ENCODE measurements around the gene UCP2.

Gene UCP2

DNA sequence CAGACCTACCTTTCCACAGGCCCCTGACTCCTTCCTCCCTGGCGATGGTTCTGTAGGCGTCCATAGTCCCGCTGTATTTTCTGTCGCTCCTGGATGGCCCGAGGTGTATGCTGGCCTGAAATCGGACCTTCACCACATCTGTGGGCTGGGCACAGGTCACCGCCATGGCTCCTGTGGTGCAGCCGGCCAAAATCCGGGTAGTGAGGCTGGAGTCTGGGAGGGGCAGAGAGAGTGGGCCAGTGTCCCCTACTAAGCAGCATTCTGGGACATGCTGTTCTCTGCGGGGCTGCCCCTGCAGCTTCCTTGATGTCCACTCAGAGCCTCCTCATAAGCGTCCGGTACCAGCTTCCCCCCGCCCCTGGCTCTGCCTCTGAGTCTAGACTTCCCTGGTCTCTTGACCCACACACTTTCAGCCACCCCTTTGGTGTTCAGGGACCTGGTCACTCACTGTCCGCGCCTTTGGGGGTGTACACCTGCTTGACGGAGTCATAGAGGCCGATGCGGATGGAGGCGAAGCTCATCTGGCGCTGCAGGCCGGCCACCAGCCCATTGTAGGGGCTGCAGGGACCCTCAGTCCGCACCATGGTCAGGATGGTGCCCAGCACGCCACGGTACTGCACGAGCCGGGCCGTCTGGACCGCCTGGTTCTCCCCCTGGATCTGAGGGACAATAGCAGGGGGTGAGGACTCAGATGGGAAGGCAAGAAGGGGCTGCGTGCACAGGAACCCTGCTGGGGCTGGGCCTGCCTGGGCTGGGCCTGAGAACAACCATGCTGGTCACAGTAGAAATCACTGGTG is 23.3 kb upstream of the UCP2 start:
- TF ChIP-seq, protein P1, sequence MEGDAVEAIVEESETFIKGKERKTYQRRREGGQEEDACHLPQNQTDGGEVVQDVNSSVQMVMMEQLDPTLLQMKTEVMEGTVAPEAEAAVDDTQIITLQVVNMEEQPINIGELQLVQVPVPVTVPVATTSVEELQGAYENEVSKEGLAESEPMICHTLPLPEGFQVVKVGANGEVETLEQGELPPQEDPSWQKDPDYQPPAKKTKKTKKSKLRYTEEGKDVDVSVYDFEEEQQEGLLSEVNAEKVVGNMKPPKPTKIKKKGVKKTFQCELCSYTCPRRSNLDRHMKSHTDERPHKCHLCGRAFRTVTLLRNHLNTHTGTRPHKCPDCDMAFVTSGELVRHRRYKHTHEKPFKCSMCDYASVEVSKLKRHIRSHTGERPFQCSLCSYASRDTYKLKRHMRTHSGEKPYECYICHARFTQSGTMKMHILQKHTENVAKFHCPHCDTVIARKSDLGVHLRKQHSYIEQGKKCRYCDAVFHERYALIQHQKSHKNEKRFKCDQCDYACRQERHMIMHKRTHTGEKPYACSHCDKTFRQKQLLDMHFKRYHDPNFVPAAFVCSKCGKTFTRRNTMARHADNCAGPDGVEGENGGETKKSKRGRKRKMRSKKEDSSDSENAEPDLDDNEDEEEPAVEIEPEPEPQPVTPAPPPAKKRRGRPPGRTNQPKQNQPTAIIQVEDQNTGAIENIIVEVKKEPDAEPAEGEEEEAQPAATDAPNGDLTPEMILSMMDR (IDR thresholded peaks at IDR 0.05; ENCODE audit: low read length, missing control alignments): no peak

DNA sequence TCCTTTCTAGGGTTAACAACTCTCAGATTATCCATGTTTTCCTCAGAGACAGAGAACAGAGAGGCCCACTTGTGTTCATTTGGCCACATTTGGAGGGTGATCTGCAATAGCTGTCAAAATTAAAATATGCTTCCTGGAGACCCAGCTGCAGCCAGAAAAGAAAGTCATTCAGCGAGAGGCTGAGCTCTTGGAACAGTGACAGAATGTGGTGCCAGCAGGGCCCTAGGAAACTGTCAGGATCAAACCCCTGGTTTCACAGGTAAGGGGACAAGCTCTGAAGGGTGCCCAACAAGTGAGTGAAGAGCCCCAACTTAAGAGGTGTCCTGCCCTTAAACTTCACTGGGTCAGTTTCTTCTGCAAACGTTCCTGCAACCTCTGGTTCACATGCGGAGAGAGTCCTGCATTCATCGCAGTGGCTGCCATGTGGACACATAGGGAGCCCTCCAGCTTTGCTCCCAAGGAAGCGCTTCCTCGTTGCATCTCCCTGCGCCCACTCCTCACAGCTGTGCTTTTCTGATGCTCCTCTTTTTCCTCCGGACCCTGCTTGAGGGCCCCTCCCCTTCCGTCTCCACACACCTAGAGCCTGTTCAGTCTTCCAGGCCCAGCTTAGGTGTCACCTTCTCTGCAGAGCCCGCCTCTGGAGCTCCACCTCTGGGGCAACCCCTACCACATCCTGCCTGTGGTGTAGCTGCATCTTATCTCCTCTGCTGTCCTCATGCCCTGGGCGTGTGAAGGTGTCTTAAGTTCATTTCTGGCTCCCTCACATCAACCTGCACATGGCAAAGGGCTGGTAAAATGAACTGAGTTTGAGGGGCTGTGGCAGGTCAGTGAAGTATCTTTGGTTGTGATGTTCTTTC is 22.3 kb upstream of the UCP2 start:
- no peak for DNase-seq (ENCODE audit: low read depth)
- TF ChIP-seq, protein P1 (IDR thresholded peaks at IDR 0.05; ENCODE audit: low read length, missing control alignments): no peak
- H3K4me3 ChIP-seq (replicated peaks; ENCODE audit: low read depth, low read length): no peak overlapping the region

More for the DNA sequence above, 23.3 kb upstream of the UCP2 start:
- no peak overlapping the region for H3K4me3 ChIP-seq (replicated peaks; ENCODE audit: low read depth, low read length)
- DNase-seq (ENCODE audit: low read depth): no peak

DNA sequence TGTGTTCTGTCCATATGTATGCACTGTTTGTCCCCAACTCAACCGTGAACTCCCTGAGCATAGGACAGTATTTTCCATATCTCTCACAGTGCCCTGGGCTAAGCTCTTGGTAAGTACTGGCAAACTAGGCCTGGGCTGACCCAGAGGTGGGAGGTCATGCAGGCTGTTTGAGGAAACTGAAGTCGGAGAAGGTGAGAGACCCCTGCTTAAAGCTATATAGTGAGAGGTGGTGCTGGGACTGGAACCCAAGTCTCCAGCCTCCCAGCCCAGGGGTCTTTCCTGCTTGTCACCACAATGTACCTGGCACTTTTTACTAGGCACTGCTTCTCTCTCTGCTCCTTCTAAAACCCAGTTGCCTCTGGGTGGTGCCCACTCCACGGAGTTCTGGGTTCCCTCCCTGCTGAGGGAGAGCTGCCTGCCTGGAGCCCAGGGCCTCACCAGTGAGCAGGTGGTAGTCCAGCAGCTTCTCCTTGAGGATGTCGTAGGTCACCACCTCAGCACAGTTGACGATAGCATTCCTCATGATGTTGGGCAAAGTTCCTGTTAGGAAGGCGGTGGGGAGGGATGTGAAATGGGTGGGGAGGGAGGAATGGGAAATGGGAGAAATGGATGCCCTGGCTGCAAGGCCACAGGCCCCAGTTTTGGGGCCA is 21.5 kb upstream of the UCP2 start:
- DNase-seq (ENCODE audit: low read depth): no peak
- H3K4me3 ChIP-seq (replicated peaks; ENCODE audit: low read depth, low read length): no peak overlapping the region
- TF ChIP-seq, protein P1 (IDR thresholded peaks at IDR 0.05; ENCODE audit: low read length, missing control alignments): no peak

DNA sequence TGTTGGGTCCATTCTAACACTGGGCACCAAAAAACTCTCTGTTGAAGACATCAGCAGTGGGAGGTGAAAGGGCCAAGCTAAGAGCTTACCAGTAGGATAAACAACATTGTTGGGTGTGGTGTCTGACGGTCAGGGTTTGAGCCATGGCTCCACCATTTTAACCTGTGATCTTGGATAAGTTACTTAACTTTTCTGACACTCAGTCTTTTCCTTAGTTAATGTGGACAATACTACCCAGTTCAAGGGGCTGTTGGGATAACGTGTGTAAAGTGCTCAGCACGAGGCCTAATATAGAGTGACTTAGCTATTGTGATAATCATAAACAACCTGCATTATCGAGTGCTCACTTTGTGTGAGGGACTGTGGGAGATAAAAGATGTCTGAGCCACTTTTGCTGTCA is 20.2 kb upstream of the UCP2 start:
- no peak overlapping the region for H3K4me3 ChIP-seq (replicated peaks; ENCODE audit: low read depth, low read length)
- TF ChIP-seq, protein P1 (IDR thresholded peaks at IDR 0.05; ENCODE audit: low read length, missing control alignments): no peak
- no peak for DNase-seq (ENCODE audit: low read depth)

DNA sequence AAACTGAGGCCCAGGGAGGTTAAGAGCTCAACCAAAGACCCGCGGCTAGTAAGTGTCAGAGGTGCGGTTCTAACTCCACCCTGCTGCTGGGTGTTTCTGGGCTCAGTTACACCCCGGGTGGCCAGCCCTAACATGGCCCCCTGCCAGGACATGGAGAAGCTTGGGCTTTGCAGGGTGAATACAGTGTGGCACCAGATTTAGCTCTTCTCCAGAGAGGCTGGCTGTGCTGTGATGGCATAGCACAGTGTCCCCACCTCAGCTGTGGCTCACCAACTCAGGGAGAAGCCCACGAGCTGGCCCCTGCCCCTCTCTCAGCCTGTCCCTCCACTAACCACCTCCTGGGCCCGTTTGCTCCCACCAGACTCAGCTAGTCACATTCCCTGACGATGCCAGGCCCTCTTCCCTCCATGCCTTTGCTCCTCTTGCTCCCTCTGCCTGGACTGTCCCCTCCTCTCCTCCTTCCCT is 19.2 kb upstream of the UCP2 start:
- DNase-seq (ENCODE audit: low read depth): no peak
- TF ChIP-seq, protein P1 (IDR thresholded peaks at IDR 0.05; ENCODE audit: low read length, missing control alignments): no peak

DNA sequence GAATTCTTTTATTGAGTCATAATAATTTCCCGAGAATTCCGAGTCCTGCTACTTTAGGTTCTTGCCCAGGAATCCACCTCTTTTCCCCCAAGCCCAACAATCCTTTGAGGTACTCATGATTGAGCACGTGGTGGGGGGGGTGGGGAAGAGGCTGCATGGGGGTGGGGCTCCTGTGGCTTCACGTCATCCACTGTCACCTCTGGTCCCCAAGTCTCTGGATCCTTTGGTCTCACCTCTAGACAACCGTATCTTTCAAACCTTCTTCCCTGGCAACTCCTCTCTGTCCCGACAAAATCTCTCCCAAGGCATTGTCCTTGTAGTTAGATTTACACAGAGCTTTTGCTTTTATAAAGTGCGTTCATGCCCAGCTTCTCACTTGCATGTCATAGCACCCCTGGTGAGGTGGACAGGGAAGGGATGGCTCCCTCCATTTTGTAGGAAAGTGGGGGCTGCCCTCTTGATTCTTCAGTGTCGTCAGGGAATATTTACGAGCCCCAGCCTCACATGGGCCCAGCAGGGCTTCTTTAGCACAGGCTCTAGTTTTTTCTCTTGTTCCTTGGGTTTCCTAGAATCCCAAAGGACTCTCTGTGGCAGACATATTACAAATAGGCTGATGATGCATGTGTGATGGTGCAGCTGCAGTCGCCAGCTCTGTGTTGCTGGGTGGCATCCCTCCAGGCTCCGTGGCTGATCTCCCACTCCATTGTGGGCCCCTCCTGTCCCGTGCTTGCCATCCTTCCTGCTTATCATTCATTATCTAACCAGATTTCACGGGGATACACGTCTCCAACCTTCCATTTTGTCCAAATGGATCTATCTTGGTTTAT is 17.9 kb upstream of the UCP2 start:
- TF ChIP-seq, protein P1 (IDR thresholded peaks at IDR 0.05; ENCODE audit: low read length, missing control alignments): no peak
- no peak for DNase-seq (ENCODE audit: low read depth)
- no peak overlapping the region for H3K4me3 ChIP-seq (replicated peaks; ENCODE audit: low read depth, low read length)

More for the DNA sequence above, 19.2 kb upstream of the UCP2 start:
- H3K4me3 ChIP-seq (replicated peaks; ENCODE audit: low read depth, low read length): no peak overlapping the region
